Aorta (tissue), 5 donors: ENCODE measurements around the gene BEND4. TPM values are rescaled to one million over a fixed set of nuclear protein-coding genes. Genes with fewer than 3 reads are reported as not detected.
"Not testable (repeated sequence)": the region's sequence is repeated elsewhere in the genome, so short reads cannot be mapped to it uniquely, and the experiment has no call there.

ENCODE experiments used
- ATAC-seq: fragments of 200-7000 bp; cut with Tn5 transposase; one replicate; pipeline ENCODE4 v1.9.1; 2022; ENCODE audit warnings: moderate library complexity; ENCODE audit not compliant: low FRiP score
- DNase-seq, 2 donors: peaks; one replicate each; pipeline ENCODE4 v3.0.0-alpha.2; 2020
- H3K27ac ChIP-seq, 2 donors: one replicate each; pipeline ENCODE4 v1.5.1; 2013; ENCODE audit warnings: low read length in 2 of 2, mild to moderate bottlenecking in 2 of 2, moderate library complexity in 2 of 2, control low read depth in 1 of 2, inconsistent platforms in 1 of 2, low read depth in 1 of 2
- H3K27me3 ChIP-seq, 2 donors: one replicate each; pipeline ENCODE4 v1.6.1; 2013; ENCODE audit warnings: control low read depth in 1 of 2, low read length in 1 of 2, mild to moderate bottlenecking in 1 of 2, moderate library complexity in 1 of 2; ENCODE audit not compliant: insufficient read depth in 2 of 2, control insufficient read depth in 1 of 2
- H3K36me3 ChIP-seq, 2 donors: one replicate each; pipeline ENCODE4 v1.6.1; 2013; ENCODE audit warnings: control low read depth in 1 of 2, low read length in 1 of 2, mild to moderate bottlenecking in 1 of 2; ENCODE audit not compliant: insufficient read depth in 2 of 2, control insufficient read depth in 1 of 2
- H3K4me1 ChIP-seq, 2 donors: one replicate each; pipeline ENCODE4 v1.6.1; 2013; ENCODE audit warnings: low read length in 2 of 2, control low read depth in 1 of 2, mild to moderate bottlenecking in 1 of 2, moderate library complexity in 1 of 2; ENCODE audit not compliant: insufficient read depth in 2 of 2, control insufficient read depth in 1 of 2
- H3K4me3 ChIP-seq, 2 donors: one replicate each; pipeline ENCODE4 v1.5.1; 2013; ENCODE audit warnings: low read length in 2 of 2, control low read depth in 1 of 2, mild to moderate bottlenecking in 1 of 2
- H3K9me3 ChIP-seq: one replicate; pipeline ENCODE4 v1.6.1; 2013; ENCODE audit warnings: mild to moderate bottlenecking, low read length; ENCODE audit not compliant: control insufficient read depth
- WGBS, 2 donors: extraction: QIAGEN DNeasy Blood & Tissue Kit; methylation state at CpG; one replicate each; pipeline ENCODE4 v1.1.7; 2013; 5-methylcytosine and 5-hydroxymethylcytosine counted together
- intact Hi-C, 2 donors: fragments of 100-400 bp; cut with DNase I; formaldehyde crosslinking; loops; one replicate each; pipeline versions ENCODE4 v1.14.2 to v1.15.0; 2022
- long read RNA-seq, 2 donors: library from polyadenylated mRNA; unstranded; transcript quantifications; one replicate each; pipeline ENCODE4 v2.0.0, GENCODE V29; 2020 to 2021
- polyA plus RNA-seq, 2 donors: library from polyadenylated mRNA; stranded (reverse); fragments of 200-250 nt; gene quantifications; one replicate each; pipeline ENCODE4 v1.2.3, GENCODE V29; 2013
- total RNA-seq, 2 donors: library from RNA; stranded (reverse); fragmentation: NEBNext Ultra II Directional; extraction: Animal tissue kit (Norgen Biotek cat#: 25700); gene quantifications; one replicate each; pipeline ENCODE4 v1.2.1, GENCODE V29; 2021
- donor health status: healthy with polysubstance abuse.
- donor health status: Bipolar disorder and iron deficiency.
- donor health status: DM: no; HTN: no; CAD: no.
- donor health status: DM: no; HTN: no; CAD: no.
- donor health status: DM: yes; HTN: yes; CAD: no.

The BEND4 gene
- total RNA-seq (under 1 TPM; 0.03 to 0.15 TPM), polyA plus RNA-seq (not detected)
- long read RNA-seq, donor 1 = 0 reads
- long read RNA-seq, donor 2, partial matches to known transcripts = 0 of 1 reads
- long read RNA-seq, donor 2, other reads (novel, unspliced or antisense) = 1 of 1 reads

DNA sequence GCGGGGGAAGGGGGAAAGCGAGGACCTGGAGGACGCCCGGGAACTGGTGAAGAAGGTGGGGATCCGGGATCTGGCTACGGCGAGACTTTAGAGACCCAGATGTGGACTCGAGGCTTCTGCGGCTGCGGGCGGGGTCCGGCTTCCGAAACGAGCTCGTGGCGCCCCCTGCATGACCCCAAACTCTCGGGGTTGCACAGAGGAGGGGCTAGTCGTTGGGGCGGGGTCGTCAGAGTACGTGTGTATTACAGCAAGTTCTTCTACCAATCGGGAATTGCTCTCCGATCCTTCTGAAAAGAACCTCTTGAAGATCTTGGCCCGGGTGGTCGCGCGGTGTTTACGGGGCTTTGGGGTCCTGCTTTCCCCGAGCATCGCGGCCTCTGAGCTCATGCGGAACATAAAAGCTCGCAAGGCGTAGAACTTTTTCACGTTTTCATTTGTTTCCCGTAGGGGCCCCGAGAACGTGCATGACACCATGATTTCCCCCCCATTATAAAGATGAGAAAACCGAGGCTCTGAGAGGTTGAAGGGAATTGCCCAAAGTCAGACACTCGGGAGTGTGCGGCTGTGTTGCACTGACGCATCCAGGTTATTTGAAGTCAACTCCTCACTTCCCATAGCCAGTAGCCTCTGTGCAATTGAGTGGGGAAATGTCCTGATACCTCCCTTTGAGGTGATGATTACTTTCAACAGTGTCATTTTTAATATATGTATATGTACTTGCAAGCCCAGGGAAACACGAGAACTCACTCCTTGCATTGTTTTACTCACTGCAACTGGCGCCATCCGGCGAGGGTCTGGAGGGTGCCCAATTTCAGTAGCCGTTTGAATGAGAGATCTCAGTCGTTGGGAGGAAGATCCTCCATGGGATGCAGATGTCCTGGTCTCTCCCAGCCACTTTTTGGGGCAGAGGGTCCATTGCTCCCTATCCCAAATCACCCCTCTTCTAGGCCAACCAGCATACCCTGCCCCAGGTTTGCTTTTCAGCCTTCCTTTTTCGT lies at the start of gene BEND4:
Gene BEND4 (minus strand): TSS at position 149 of the 998 bp plus-strand sequence. CDS start 512 bp downstream, outside the sequence.
- ATAC-seq = no peak
- 9% methylated on average over 48 to 49 of the region's 49 CpGs for WGBS, 2 donors

DNA sequence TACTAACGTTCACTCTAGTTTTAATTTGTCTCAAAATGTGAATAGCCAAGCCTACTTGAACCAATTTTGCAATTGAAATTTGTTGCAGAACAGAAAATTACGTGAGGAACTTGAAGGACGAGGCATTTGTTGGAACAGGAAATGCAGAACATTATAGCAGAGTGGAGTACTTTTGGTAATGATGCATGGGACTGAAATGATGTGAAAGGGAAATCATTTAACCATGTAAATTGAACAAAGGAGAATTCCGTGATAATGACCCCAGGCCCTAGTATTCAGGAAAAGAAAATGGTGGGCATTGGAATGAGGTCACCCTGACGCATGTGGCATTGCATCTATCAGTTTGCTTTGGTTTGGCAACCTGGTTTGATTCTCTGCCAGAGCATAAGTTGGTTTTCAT lies 44.9 kb upstream of the BEND4 start:
- no peaks in the 10 kb centered on the region for H3K27me3 ChIP-seq
- no peak overlapping the region for H3K4me3 ChIP-seq
- no peak for DNase-seq
- H3K9me3 ChIP-seq = no peaks in the 10 kb centered on the region
- no peak overlapping the region for H3K27ac ChIP-seq
- no peak for ATAC-seq
- intact Hi-C loops = no loop called here
- no peaks in the 10 kb centered on the region for H3K4me1 ChIP-seq
- no peaks in the 10 kb centered on the region for H3K36me3 ChIP-seq
- 59 to 65% methylated on average over 5 of the region's 5 CpGs for WGBS, 2 donors

More for the DNA sequence above, at the start of gene BEND4:
- H3K27ac ChIP-seq = no peak within 1 kb of the TSS
- H3K27me3 ChIP-seq = no peaks in the 10 kb centered on the region
- H3K9me3 ChIP-seq = no peaks in the 10 kb centered on the region
- no peaks in the 10 kb centered on the region for H3K4me1 ChIP-seq
- intact Hi-C loops = no loop called here
- H3K36me3 ChIP-seq = no peaks in the 10 kb centered on the region
- no peak for DNase-seq
- peak within 1 kb of the TSS; percentile 33 to 41 for H3K4me3 ChIP-seq

DNA sequence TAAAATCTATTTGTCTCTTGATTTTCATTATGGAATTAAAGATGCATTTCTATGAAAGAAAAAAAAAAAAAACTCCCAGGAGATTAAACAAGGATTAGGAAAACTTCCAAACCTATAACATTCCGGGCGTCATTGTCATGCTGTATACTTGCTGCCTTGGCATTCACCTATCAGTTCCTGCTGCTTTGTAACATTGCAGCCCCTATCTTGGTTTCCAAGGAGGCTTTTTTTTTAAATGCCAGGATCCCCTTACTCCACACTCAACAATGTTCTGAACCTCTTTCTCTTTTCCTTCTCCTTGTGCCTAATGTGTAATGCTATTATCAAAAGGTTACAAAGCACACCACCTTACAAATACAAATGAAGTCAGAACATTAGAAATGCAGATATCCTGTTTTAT lies 20.5 kb upstream of the BEND4 start:
- no peaks in the 10 kb centered on the region for H3K9me3 ChIP-seq
- no peaks in the 10 kb centered on the region for H3K36me3 ChIP-seq
- no peaks in the 10 kb centered on the region for H3K4me1 ChIP-seq
- H3K4me3 ChIP-seq = no peak overlapping the region
- DNase-seq (no peak), ATAC-seq (no peak)
- intact Hi-C loops = no loop called here
- WGBS, 2 donors = 64% methylated on average over 2 of the region's 2 CpGs
- H3K27me3 ChIP-seq = no peaks in the 10 kb centered on the region
- H3K27ac ChIP-seq = no peak overlapping the region

DNA sequence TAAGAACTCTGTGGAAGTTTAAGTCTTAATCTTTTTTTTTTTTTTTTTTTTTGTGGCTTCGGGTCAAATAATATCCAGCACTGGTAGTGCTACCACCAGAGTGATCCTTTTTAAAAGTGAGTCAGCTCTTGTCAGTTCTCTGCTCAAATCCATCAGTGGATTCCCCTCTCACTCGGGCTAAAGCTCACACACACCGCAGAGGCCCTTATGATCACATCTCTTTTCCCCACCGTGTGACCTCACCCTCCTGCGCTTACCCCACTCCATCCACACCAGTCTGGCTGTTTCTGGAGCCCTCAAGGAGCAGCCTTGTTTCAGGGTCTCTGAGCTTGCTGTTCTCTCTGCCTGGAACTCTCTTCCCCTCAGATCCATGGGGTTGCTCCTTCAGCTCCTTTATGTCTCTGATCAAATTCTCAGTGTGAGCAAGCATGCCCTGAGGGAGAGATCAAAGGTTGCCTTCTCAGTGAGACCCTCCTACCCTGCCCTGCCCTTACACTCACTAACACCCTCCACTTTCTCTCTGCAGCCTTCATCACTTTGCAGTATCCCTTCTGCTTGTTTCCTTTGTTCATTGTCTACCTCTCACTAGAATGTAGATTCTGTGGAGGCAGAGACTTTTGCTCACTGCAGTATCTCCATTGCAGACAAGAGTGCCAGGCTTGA lies 19.8 kb upstream of the BEND4 start:
- intact Hi-C loops = no loop called here
- H3K4me1 ChIP-seq = no peaks in the 10 kb centered on the region
- DNase-seq (no peak), ATAC-seq (no peak)
- 72 to 79% methylated on average over 5 of the region's 5 CpGs for WGBS, 2 donors
- no peak overlapping the region for H3K4me3 ChIP-seq
- no peaks in the 10 kb centered on the region for H3K36me3 ChIP-seq
- H3K27me3 ChIP-seq = no peaks in the 10 kb centered on the region
- no peak overlapping the region for H3K27ac ChIP-seq
- H3K9me3 ChIP-seq = no peaks in the 10 kb centered on the region

DNA sequence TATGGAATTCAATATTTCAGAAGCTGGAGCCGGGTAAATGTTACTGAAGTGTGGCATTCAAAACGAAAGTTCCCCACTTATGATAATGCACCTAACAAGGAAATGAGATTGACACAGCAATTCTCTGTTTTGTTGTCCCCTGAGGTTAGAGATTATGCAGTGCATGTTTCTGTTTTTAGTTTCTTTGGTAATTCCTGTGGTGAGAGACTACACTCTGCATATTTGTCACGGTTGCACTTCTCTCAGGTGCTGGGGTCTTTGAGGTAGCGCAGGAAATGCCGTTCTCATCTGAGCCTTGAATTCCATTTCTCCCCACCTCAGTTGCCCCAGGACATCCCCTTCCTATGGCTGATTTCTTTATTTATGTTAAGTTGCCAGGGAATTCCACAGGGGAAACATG lies 15.3 kb upstream of the BEND4 start:
- no peaks in the 10 kb centered on the region for H3K36me3 ChIP-seq
- intact Hi-C loops = no loop called here
- no peak for DNase-seq
- 67 to 76% methylated on average over 5 of the region's 5 CpGs for WGBS, 2 donors
- no peak overlapping the region for H3K4me3 ChIP-seq
- H3K27me3 ChIP-seq = no peaks in the 10 kb centered on the region
- no peak for ATAC-seq
- H3K27ac ChIP-seq = no peak overlapping the region
- peaks cover 2% of the 10 kb centered on the region for H3K9me3 ChIP-seq
- no peaks in the 10 kb centered on the region for H3K4me1 ChIP-seq

DNA sequence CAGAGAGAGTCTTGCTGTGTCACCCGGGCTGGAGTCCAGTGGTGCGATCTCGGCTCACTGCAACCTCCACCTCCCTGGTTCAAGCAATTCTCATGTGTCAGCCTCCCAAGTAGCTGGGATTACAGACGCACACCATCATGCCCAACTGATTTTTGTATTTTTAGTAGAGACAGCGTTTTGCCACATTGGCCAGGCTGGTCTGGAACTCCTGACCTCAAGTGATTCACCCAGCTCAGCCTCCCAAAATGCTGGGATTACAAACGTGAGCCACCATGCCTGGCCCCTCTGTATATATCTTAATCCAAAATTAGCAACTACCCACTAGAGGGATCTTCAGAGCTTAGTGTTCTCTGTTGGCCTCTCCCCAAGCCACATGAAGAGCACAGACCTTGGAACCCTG lies 13.7 kb upstream of the BEND4 start:
- H3K4me1 ChIP-seq, H3K9me3 ChIP-seq, ATAC-seq, H3K36me3 ChIP-seq, H3K27me3 ChIP-seq, H3K4me3 ChIP-seq, H3K27ac ChIP-seq, intact Hi-C loops, DNase-seq: not testable (repeated sequence)
- WGBS, 2 donors = 82 to 84% methylated on average over 6 of the region's 6 CpGs

DNA sequence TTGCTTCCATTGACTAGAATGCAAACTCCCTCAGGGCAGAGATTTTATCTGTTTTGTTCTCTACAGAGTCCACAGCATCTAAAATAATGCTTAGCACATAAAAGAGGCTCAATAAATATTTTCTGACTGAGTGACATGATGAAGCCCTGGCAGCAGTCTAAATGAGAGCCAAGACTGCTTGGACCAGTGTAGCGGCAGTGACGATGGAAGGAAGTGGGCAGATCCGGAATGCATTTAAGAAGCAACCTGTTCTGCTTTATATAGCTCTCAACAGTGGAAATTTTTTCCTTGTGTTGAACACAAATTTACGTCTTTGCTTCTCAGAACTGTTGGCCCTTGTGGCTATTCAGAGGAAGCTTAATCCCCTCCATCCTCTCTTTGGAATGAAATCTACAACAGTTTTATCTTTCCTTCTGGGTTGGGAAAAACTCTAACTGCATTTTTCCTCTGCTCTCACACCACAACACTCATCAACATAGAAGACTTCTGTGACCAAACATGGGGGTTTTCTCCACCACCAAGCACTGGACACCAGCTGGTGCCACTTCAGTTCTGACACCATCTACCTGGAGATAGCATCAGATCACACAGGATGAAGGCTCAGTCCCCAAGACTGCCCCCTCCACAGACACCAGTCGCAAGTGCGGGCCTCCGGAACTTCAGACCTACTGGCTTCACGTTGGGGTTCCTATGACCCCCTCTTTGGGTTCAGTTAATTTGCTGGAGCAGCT lies 7.0 kb upstream of the BEND4 start:
- Histone ChIP-seq H3K27me3 (no peaks in the 10 kb centered on the region), H3K27ac (no peak overlapping the region), H3K4me3 (no peak overlapping the region), H3K36me3 (no peaks in the 10 kb centered on the region), H3K9me3 (peaks cover under 1% of the 10 kb centered on the region), H3K4me1 (no peaks in the 10 kb centered on the region)
- WGBS, 2 donors = 79% methylated on average over 8 of the region's 8 CpGs
- no peak for ATAC-seq
- intact Hi-C loops = no loop called here
- no peak for DNase-seq
